ENCODE measurements around the gene FPGS.

The FPGS gene, protein sequence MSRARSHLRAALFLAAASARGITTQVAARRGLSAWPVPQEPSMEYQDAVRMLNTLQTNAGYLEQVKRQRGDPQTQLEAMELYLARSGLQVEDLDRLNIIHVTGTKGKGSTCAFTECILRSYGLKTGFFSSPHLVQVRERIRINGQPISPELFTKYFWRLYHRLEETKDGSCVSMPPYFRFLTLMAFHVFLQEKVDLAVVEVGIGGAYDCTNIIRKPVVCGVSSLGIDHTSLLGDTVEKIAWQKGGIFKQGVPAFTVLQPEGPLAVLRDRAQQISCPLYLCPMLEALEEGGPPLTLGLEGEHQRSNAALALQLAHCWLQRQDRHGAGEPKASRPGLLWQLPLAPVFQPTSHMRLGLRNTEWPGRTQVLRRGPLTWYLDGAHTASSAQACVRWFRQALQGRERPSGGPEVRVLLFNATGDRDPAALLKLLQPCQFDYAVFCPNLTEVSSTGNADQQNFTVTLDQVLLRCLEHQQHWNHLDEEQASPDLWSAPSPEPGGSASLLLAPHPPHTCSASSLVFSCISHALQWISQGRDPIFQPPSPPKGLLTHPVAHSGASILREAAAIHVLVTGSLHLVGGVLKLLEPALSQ

DNA sequence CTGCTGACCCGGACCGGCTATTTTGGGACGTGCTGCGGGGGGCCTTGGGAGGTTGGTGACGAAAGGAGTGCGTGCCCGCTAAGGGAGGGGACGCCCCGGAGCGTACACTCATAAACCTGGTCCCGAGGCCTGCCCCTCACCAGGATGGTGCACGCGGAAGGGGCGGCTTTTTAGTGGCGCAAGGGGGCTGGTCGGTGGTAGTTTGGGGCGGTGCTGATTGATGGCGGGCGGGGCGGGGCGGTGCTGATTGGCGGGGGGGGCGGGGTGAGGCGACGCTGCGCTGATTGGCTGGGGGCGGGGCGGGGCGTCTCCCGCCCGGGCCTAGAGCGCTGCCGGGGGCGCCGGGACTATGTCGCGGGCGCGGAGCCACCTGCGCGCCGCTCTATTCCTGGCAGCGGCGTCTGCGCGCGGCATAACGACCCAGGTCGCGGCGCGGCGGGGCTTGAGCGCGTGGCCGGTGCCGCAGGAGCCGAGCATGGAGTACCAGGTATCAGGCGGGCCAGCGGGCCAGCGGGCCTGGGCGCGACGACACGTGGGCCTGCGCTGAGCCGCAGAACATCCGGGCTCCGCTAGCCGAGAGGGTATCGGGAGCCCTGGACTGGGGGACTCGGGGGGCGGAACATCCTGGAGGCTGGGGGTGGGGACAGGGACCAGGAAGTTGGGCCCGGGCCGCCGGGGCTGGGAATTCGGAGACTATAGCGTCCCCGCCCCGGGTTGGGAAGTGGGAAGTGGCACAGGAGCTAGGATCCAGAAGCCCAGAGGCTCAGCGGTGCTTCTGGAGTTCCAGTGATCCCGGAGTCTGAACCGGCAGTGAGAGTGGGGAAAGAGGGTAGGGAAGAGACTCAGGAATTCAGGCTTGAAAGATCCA lies at the start of gene FPGS:
TSS of gene FPGS (plus strand) at position 307 of the 868 bp plus-strand sequence. CDS start at position 350, 43 bp downstream.
- no peak for TF ChIP-seq CTCF (IDR thresholded peaks at IDR 0.05; ENCODE audit: extremely low read depth, insufficient read depth, missing control alignments)
- in situ Hi-C loops (cut with MboI; ENCODE audit: low pct_unique_long_range_greater_than_20kb, low sequenced_read_pairs, unreplicated experiment): no loop called here
- peak; percentile 99 for DNase-seq (ENCODE audit: low spot score)

- DNase-seq (ENCODE audit: low spot score): no peak
- in situ Hi-C loops (cut with MboI; ENCODE audit: low pct_unique_long_range_greater_than_20kb, low sequenced_read_pairs, unreplicated experiment): no loop called here
- TF ChIP-seq CTCF (IDR thresholded peaks at IDR 0.05; ENCODE audit: extremely low read depth, insufficient read depth, missing control alignments): no peak
Observed at GRCh38 chr9:127753148-127753547, 49.5 kb upstream of the FPGS start.

DNA sequence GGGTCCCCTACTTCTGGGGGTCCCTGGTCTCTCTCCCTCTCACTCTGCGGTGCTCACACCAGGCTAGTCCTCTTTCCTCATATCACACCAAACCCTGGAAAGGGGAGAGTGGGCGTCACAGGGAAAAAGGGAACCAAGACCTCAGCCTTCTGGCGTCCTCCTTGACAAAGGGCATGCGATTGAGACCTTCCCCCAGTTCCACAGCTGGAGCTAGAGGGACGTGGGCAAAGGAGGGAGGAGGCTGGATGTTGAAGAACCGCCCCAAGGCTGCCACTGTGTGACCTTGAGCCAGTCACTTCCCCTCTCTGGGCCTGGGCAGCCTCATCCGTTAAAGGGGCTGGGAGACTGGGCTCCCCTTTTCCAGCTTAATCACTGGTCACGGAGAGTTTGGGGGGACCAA lies 49.1 kb upstream of the FPGS start:
- TF ChIP-seq CTCF (IDR thresholded peaks at IDR 0.05; ENCODE audit: extremely low read depth, insufficient read depth, missing control alignments): no peak
- in situ Hi-C loops (cut with MboI; ENCODE audit: low pct_unique_long_range_greater_than_20kb, low sequenced_read_pairs, unreplicated experiment): no loop called here
- DNase-seq (ENCODE audit: low spot score): no peak

DNA sequence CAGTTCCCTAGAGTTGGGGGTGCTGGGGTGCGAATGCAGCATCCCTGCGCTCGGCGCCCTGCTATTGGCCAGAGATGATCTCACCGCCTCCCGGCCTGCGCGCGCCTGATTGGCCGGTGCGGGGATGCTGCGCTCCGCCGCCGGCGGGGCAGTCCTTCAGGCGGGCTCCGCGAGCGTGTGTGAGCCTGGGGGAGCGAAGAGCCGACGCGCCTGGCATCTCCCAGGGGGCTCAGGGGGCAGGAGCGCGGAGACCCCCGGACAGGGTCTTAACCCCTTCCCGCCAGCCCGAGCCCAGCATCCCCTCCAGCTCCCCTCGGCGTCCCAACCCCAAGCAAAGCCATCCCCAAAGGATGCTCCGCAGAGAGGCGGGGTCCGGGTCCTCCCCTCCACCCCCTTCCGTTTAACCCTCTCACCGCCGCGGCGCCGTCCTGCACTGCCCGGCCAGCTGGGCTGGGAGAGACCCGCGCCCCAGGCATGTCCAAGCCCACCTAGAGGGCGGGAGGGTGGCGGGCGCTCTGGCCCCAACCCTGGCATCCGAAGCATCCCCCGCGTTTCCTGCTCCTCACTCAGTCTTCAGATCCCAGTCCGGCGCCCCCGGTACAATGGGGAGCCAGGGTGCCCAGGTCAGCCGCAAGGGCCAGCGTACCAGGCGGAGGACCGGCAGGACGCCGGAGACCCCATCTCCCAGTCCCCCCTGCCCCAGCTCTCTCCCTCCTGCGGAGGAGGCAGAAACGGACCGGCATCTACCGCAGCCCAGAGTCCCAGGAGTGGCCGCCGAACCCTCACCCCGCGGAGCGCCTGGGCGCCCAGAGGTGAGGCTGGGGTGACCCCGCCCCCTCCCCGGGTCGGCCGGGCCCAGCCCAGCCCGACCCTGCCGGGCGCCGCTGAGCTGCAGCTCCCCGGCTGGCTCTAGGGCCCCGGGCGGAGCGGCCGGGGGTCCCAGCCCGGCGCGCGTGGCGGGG lies 48.3 kb upstream of the FPGS start:
- in situ Hi-C loops (cut with MboI; ENCODE audit: low pct_unique_long_range_greater_than_20kb, low sequenced_read_pairs, unreplicated experiment): no loop called here
- TF ChIP-seq CTCF (IDR thresholded peaks at IDR 0.05; ENCODE audit: extremely low read depth, insufficient read depth, missing control alignments): no peak
- DNase-seq (ENCODE audit: low spot score): no peak

GRCh38 chr9:127755061-127756060 lies 47.3 kb upstream of the FPGS start:
- TF ChIP-seq CTCF (IDR thresholded peaks at IDR 0.05; ENCODE audit: extremely low read depth, insufficient read depth, missing control alignments): no peak
- in situ Hi-C loops (cut with MboI; ENCODE audit: low pct_unique_long_range_greater_than_20kb, low sequenced_read_pairs, unreplicated experiment): no loop called here
- no peak for DNase-seq (ENCODE audit: low spot score)

All from GM13977 (cell line).